Measurements from ENCODE around the gene ZFP3.

DNA sequence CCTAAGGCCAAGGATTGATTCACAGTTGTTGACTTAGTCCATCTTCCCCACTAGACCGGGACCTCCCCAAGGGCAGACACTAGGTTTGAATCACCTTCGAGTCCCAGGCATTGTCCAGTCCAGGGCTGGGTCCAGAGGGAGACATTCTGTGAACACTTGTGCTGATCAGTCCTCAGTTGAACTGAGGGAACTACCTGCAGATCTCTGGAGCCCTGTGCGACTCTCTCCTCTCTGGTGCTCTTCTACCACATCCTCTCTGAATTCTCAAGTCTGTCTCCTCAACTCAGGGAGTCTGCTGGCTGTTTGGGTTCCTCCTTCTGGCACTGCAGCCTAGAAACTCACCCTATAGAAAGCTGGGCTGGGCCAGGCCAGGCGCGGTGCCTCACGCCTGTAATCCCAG lies 22.6 kb downstream of the ZFP3 start:
- TF ChIP-seq, protein P1, sequence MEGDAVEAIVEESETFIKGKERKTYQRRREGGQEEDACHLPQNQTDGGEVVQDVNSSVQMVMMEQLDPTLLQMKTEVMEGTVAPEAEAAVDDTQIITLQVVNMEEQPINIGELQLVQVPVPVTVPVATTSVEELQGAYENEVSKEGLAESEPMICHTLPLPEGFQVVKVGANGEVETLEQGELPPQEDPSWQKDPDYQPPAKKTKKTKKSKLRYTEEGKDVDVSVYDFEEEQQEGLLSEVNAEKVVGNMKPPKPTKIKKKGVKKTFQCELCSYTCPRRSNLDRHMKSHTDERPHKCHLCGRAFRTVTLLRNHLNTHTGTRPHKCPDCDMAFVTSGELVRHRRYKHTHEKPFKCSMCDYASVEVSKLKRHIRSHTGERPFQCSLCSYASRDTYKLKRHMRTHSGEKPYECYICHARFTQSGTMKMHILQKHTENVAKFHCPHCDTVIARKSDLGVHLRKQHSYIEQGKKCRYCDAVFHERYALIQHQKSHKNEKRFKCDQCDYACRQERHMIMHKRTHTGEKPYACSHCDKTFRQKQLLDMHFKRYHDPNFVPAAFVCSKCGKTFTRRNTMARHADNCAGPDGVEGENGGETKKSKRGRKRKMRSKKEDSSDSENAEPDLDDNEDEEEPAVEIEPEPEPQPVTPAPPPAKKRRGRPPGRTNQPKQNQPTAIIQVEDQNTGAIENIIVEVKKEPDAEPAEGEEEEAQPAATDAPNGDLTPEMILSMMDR (conservative IDR thresholded peaks at IDR 0.05; ENCODE audit: low read depth, low read length): no peak
- TF ChIP-seq POLR2A (IDR thresholded peaks at IDR 0.05; ENCODE audit: low read depth, low read length) (no peak), RFX5 (IDR thresholded peaks at IDR 0.05; ENCODE audit: low read depth, low read length) (no peak), RCOR1 (IDR thresholded peaks at IDR 0.05; ENCODE audit: insufficient replicate concordance, low read length) (no peak)
